Ishikawa (cell line): ENCODE measurements around the gene DNAH3.

Experiments
- CEBPB ChIP-seq: IDR thresholded peaks from 2 replicates; pipeline ENCODE4 v1.6.1; 2012
- CREB1 ChIP-seq: IDR thresholded peaks from 2 replicates; pipeline ENCODE4 v1.6.1; 2012; ENCODE audit warnings: low read depth
- EGR1 ChIP-seq: IDR thresholded peaks from 2 replicates; pipeline ENCODE4 v1.6.1; 2012
- EP300 ChIP-seq: IDR thresholded peaks from 2 replicates; pipeline ENCODE4 v1.6.1; 2012; ENCODE audit warnings: borderline replicate concordance
- FOXM1 ChIP-seq: IDR thresholded peaks from 2 replicates; pipeline ENCODE4 v1.6.1; 2012; ENCODE audit warnings: low read depth, borderline replicate concordance
- MAX ChIP-seq: IDR thresholded peaks from 2 replicates; pipeline ENCODE4 v1.6.1; 2012
- NFIC ChIP-seq: IDR thresholded peaks from 2 replicates; pipeline ENCODE4 v1.6.1; 2012
- RAD21 ChIP-seq: IDR thresholded peaks from 2 replicates; pipeline ENCODE4 v1.6.1; 2012; ENCODE audit warnings: low read depth
- REST ChIP-seq: IDR thresholded peaks from 2 replicates; pipeline ENCODE4 v1.6.1; 2012; ENCODE audit warnings: low read depth, mild to moderate bottlenecking
- TAF1 ChIP-seq: IDR thresholded peaks from 2 replicates; pipeline ENCODE4 v1.6.1; 2012; ENCODE audit warnings: low read depth, mild to moderate bottlenecking
- TCF12 ChIP-seq: IDR thresholded peaks from 2 replicates; pipeline ENCODE4 v1.6.1; 2012; ENCODE audit warnings: low read depth
- TEAD4 ChIP-seq: IDR thresholded peaks from 2 replicates; pipeline ENCODE4 v1.6.1; 2012
- USF1 ChIP-seq: IDR thresholded peaks from 2 replicates; pipeline ENCODE4 v1.6.1; 2012
- YY1 ChIP-seq: IDR thresholded peaks from 2 replicates; pipeline ENCODE4 v1.6.1; 2012; ENCODE audit warnings: low read depth
- ZBTB7A ChIP-seq: IDR thresholded peaks from 2 replicates; pipeline ENCODE4 v1.6.1; 2012; ENCODE audit warnings: low read depth

Gene DNAH3

GRCh38 chr16:21064203-21064602, 86.4 kb downstream of the DNAH3 start:
- no peak for TF ChIP-seq FOXM1
- no peak for TF ChIP-seq RAD21
- TF ChIP-seq MAX = no peak
- TF ChIP-seq TAF1 = no peak
- TF ChIP-seq TEAD4 = no peak
- TF ChIP-seq EP300 = no peak
- TF ChIP-seq USF1 = no peak
- no peak for TF ChIP-seq ZBTB7A
- TF ChIP-seq EGR1 = no peak
- TF ChIP-seq YY1 = no peak
- no peak for TF ChIP-seq REST
- TF ChIP-seq NFIC = no peak
- TF ChIP-seq CREB1 = no peak
- no peak for TF ChIP-seq TCF12
- TF ChIP-seq CEBPB = no peak

- no peak for TF ChIP-seq CEBPB
- TF ChIP-seq CREB1 = no peak
- TF ChIP-seq ZBTB7A = no peak
- no peak for TF ChIP-seq EP300
- no peak for TF ChIP-seq USF1
- no peak for TF ChIP-seq FOXM1
- TF ChIP-seq YY1 = no peak
- TF ChIP-seq REST = no peak
- TF ChIP-seq TAF1 = no peak
- TF ChIP-seq NFIC = no peak
- no peak for TF ChIP-seq EGR1
- TF ChIP-seq MAX = no peak
- TF ChIP-seq RAD21 = no peak
- TF ChIP-seq TEAD4 = no peak
- no peak for TF ChIP-seq TCF12
These were observed 90.6 kb downstream of the DNAH3 start for GRCh38 chr16:21060027-21060510.

- TF ChIP-seq TCF12 (no peak), TAF1 (no peak), FOXM1 (no peak), USF1 (no peak), RAD21 (no peak), ZBTB7A (no peak), NFIC (no peak), EP300 (no peak), TEAD4 (no peak), EGR1 (no peak), CREB1 (no peak), CEBPB (no peak)
These were observed 92.8 kb downstream of the DNAH3 start for GRCh38 chr16:21057875-21058274.

GRCh38 chr16:21056396-21056795, 94.2 kb downstream of the DNAH3 start:
- no peak for TF ChIP-seq RAD21
- no peak for TF ChIP-seq TEAD4
- TF ChIP-seq TAF1 = no peak
- TF ChIP-seq USF1 = no peak
- TF ChIP-seq CREB1 = no peak
- no peak for TF ChIP-seq EP300
- no peak for TF ChIP-seq NFIC
- TF ChIP-seq ZBTB7A = no peak
- TF ChIP-seq FOXM1 = no peak
- no peak for TF ChIP-seq REST
- TF ChIP-seq TCF12 = no peak
- no peak for TF ChIP-seq MAX
- TF ChIP-seq EGR1 = no peak
- TF ChIP-seq CEBPB = no peak
- no peak for TF ChIP-seq YY1
